Jurkat, Clone E6-1 (cell line): ENCODE measurements around the gene ATP10A.

ENCODE experiments used
- DNase-seq: peaks from one replicate; pipeline ENCODE4 v3.0.0-alpha.2; 2011; ENCODE audit warnings: low read depth, low spot score
- H3K4me3 ChIP-seq: 2 replicates; pipeline ENCODE4 v1.5.1; 2011; ENCODE audit warnings: mild to moderate bottlenecking, low read length, control low read depth, moderate library complexity

Gene ATP10A

DNA sequence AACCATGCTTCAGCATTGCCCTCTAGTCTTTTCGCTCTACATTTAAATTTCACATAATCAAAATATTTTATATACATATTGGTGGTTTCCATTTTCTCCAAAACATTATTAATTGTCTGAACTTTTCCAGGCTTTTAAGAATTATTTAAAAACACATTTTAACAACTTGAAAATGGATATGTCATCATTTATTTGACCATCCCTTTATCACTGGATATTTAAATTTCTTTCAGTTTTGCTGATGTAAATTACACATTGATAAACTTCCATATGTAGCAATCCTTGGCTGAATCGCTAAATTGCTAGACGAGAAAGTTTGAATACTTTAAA is 146.0 kb downstream of the ATP10A start:
- H3K4me3 ChIP-seq: no peak overlapping the region
- no peak for DNase-seq

DNA sequence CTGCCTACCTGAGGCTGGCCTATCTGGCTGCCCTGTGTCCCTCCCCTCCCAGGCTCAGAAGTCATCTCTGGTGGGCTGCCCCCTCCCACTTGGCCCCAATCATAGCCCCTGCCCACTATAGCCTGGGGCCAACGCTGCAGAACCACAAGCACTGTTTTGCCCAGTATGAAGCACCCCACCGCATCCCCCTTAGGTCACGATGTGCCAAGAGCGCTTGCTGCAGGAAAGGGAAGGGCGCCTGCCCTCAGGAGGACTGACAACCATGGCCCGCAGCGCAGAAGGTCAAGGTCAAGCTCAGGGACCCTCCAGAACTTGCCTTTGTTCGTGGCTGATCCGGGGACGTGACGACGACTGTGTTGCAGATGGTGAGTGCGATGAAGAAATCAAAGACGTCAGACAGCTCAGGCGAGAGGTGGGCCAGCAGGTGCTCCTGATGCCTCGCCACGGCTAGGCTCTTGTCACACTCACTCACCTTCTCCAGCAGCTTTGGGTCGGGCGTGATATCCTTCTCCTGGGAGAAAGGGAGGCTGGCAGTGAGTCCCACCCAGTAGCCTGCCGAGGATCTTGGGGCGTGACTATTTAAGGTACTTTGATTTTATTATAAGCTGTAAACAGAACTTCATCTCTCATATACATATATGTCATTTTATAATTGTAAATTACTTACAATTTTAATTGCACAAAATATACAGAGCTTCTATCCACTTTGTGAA is 146.6 kb downstream of the ATP10A start:
- DNase-seq: no peak
- no peak overlapping the region for H3K4me3 ChIP-seq

DNA sequence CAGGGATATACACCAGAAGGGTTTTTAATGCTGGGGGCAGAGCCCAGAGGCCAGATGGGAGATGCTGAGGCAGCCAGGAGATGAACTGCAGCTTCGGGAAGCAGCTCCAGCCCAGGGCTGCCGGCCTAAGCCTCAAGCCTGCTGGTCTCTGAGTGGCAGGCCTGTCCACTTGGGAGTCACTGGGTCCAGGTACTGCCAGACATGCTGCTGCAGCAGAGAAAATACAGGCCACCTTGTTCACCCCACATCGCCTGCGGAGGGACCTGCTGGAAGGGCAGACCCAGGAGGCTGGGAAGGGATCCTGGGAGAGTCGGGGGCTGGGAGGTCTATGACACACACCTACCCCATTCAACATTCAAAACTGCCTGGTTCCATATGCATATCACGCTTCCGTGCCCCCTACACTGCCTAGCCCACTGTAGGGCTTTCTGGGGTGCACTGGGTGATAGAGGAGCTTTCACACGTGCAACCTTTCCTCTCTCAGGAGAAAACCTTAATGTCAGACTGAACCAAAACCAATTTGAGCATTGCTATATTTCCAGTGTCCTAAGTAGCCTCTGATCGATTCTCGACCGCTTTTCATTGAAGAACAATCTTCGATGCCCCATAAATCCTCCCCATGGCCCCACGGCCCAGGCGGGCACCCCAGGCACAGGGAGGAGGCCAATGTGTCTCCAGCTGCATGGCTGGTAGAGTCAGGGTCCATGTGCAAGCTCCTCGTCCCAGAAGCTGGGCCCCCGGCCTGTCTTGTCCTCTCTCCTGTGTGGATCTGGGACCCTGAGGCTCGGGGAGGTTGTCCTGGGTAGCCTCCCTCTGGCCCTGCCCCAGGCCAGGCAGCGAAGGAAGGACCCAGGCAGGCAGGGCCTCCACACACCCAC is 147.4 kb downstream of the ATP10A start:
- no peak overlapping the region for H3K4me3 ChIP-seq
- DNase-seq: no peak

DNA sequence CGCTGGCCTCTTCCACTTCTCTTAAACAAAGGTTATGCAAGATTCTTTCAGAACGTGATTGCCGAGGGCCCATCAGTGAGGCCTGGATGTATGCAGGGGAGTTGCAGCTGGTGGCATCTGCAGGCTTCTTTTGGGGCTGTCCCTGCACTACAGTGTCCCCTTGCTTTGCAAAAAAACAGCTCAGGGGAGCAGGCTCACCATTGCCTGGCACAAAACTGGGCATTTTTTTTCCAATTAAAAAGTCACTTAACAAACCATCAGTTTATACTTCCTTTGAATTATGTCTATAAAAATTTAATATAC is 148.6 kb downstream of the ATP10A start:
- no peak overlapping the region for H3K4me3 ChIP-seq
- DNase-seq: no peak

DNA sequence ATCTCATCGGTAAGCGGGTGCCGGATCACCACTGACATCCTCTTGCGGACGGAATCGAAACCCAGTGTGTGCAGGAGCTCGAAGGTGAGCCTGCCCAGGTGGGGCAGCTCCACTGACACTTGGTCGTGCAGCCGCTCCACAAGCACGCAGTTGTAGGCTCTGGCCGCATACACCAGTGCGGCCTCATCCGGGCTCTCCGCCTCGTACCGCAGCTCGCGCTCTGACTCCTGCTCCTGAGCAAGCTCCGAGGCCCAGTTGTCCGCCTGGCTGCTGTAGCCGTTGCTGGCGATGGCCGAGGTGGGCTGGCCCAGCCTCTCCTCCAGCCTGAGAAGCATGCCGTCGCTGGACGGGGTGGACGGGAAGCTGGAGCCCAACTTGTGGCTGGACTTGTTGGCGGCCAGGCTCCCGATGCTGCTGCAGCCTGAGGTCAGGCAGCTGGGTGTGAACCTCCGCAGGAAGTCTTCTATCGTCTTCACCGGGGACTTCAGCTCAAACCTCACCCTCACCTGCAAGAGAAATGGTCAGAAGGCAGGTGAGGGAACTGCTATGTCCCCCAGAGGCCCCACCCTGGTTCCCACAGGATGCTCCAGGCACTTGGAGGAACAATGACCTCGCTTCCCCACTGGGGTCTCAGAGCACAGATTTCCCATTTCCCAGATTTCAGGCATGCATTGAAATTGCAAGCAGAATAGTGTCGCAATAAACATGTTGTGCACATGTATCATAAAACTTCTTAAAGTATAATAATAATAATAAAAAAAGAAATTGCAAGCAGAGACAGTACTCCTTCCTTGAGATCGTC is 149.2 kb downstream of the ATP10A start:
- DNase-seq: no peak
- H3K4me3 ChIP-seq: no peak overlapping the region

DNA sequence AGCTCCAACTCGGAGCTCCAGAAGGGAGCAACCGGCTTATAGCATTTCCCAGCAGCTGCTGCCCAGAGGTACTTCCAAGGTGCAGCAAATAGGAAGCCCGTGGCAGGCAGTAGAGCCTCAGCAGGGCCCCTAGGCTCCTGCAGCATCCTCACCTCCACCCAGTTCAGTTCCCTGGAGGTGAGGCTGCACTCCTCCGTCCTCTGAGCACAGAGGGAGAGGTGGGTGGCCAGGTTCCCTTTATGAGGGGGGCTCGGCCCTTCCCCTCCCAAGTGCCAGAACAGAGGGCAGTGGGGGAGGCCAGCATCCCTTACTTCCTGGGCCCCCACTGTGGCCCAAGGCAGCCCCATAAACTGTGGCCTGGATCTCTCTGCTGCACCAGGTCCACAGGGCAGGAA is 150.2 kb downstream of the ATP10A start:
- no peak overlapping the region for H3K4me3 ChIP-seq
- DNase-seq: no peak

DNA sequence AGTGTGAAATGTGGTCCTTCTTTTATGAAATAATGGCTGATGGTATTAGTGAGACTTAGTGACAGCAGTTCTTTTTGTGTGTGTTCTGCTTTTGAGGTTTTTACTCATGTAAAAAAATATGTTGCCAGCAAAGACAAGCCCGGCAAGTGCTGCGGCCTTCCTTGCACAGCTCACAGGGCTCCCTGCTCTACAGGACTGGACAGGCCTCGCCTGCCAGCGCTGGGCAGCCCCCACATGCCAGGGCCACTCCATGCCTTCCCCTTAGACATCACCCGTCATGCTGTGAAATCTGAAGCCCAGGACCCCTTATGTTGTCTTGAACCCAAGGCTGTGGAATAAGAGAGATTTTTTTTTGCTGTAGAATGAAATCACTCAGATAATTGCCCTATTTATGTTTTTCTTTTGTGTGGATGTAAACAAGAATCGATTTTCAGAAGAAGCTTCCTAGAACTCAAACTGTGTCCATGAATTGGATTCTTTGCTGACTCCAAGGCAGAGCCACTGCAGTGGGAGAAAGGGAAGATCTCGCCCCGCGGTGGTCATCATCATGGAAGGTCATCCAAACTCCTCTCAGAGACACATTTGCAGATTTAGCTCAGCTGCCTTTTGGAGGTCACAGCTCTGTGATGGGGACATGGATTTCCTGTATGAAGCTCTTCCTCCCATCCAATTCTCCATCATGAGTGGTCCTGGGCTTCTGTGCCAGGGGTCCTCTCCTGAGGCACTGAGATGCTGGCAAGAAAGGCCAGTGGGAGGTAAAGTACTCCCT is 150.8 kb downstream of the ATP10A start:
- DNase-seq: no peak
- no peak overlapping the region for H3K4me3 ChIP-seq

DNA sequence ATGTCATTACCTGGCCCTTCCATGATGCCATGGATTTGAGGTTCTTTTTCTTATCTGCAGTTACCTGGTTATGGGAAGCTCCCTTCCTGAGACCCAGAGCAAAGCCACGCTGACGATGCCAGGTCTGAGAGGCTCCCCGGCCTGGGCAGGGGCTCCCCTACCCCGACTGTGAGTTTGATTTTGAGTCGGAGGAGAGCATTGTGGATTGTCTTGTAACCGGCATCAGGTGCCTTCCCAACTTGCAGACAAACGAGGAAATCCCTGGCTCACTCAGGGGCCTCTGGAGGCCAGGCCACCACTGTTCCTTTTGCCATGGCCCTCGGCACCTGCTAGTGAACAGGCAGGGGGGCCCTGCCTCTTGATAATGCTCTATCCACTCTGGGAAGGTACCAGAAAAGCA is 151.4 kb downstream of the ATP10A start:
- no peak for DNase-seq
- H3K4me3 ChIP-seq: no peak overlapping the region

DNA sequence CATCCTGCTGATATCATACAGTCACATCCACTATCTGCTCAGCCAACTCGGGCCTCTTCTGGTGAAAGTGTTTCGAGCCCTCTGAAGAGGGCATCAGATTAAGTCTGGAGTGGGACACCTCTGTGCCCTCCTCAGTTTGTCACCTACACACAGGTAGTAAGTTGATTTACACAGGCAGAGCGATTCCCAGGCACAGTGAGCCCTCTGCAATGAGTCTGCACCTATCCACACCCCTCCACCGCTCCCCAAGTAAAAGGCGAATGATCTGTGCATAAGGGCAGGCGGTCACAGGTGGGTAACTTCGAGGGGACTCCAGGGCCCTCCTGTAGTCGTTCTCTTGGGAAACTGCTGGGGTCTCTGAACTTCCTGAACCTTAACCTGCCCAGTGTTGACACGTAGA is 152.0 kb downstream of the ATP10A start:
- no peak overlapping the region for H3K4me3 ChIP-seq
- DNase-seq: no peak

DNA sequence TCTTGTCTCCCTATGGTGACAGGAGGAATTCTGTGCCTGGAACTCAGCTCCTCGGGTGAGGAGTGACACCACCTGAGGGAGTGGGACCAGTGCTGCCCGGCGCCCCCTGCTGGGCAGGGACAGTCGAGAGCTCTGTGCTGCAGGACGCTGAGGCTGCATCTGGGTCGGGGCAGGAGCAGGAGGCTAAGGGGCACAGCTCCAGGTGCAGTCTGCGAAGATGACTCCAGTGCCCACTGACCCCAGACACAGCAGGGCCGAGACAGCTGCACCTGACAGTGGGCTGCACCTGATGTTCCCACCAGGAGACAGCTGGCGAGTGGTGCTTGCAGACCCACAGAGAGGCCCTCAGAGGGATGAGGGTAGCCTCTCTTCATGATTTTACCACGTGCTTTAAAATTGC is 152.9 kb downstream of the ATP10A start:
- no peak overlapping the region for H3K4me3 ChIP-seq
- peak; percentile 5 for DNase-seq

DNA sequence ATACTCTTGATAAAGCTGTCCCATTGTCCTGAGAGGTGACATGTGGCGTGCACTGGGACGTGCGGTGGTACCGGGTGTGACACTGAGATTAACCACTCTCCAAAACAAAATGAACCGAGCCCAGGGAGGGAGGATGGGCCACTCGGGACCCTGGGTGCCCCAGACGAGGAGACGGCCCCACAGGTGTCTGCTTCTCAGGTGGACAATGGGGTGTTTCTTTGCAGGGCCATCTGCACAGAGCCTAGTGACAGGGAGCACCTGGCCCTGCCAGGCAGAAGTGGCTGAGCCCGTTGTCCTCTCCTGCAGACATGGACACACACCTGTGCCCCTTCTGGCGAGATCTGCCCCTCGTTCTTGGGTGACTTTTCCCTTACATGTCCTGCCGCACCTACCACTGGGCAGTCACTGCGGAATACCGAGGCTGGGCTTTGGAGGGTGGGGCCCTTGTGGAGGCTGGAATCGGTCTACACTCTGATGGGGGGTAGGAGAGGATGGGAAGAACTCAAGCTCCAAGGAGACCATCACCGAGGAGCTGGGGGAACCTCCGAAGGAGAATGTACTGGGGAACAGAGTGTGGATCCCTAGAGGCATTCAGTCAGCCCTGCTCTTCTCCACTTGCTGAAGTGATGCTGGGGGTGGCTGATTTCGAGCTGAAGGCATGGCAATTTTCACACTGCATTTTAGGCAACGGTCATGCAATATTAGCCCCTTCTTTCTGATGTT is 153.5 kb downstream of the ATP10A start:
- H3K4me3 ChIP-seq: no peak overlapping the region
- no peak for DNase-seq

DNA sequence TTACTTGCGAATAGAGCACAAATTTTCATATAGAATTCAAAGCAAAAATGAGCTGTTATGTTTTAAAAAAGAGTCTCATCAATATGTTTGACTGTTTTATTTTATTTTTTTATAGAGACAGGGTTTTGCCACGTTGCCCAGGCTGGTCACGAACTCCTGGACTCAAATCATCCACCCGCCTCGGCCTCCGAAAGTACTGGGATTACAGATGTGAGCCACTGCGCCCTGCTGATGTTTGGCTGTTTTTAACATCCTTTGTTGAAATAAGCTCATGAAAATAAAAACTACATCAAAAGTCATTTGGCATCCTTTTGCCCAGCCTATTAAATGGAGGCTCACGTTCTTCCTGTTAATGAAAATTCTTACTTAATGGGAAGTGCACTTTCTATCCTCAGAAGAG is 154.7 kb downstream of the ATP10A start:
- DNase-seq: no peak
- H3K4me3 ChIP-seq: no peak overlapping the region

DNA sequence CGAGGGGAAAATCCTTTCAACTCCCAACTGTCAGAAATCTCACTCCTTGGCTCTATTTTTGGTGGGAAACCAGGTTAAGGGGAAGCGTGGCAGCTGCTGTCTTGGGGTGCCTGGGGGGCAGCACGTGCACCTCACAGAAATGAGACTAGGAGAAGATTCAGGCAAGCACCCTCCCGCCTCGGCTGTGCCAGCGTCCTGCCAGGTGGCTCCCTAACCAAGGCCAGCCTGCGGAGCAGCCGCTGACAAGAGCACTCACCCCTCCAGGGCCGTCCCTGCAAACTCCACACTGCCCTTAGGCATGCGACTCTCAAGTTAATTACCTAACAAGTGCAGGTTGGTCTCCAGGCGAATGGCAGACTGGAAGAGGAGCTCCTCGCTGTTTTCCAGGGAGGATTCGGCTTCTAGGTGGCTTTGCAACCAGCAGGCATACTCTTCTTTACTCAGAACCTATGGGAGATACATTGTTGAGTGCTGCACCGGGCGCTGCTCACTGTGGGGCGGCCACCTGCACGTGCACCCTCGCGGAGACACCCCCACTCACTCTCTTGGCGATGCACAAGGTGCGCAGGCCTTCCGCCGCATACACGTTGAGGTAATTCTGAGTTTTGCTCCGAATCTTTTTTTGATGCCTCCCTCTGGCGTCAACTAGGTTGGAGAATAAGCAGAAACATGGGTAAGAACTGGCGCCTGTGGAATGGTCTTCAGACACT is 155.3 kb downstream of the ATP10A start:
- no peak for DNase-seq
- H3K4me3 ChIP-seq: no peak overlapping the region

DNA sequence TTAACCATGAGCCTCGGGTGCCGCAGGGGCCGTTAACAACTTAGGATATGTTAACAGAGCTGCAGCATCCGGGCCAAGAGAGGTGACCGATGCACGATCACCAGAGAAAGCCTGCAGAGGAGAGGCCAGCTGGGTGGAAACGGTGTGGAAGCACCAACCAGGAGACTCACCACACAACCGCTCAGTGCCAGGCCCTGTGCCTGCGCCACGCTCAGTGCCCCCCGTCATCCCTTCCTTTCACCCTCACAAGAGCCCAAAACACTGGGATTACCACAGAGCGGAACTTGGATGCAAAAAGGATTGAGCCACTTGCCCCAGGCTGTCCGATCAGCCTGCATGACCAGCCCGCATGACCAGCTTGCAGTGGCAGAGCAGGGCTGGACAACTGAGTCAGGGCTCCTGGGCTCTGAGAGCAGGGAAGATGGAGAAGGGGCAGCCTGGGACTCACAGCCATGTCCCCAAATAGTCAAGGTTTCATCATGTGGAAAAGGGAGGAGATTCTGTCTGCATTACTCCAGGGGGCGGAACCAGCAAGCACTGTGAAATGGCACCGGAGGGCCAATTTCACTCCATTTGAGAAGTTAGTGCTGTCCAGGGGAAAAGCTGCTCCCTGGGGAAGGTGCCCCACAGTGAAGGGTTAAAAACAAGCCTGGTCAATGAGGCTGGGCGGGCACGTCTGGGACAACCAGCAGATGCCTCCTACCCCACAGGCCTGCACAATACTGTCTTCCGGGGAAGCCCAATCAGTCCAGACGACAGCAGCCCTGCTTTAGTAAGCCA is 156.8 kb downstream of the ATP10A start:
- no peak overlapping the region for H3K4me3 ChIP-seq
- no peak for DNase-seq

DNA sequence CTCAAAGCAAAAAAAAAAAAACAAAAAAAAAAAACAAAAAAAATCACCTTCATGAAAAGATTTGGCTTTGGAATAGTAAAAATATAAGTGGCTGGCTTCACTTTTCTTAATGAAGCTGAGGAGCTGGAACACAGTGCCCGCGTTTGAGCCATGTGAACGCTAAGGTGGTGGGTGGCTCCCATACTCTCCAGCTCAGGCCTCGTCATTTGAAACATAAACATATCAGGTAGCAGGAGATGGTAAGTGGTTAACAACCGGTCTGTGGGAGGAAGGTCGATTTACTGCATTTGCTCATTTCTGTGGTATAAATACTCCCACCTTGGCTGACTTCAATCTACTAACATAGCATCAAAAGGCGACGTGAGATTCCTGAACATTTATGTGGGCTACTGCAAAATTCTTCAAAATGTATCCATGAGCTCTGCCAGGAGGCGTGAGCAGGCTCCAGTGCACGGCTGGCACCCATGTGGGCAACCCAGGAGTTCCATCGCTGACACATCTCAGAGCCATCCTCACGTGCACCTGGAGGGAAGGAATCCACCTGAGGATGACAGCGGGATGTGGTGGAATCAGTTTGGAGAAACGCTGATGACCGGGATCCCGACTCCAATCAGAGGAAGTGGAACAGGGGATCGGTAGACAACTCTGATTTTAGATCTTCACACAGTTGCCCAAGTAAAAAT is 157.6 kb downstream of the ATP10A start:
- DNase-seq: no peak
- no peak overlapping the region for H3K4me3 ChIP-seq

DNA sequence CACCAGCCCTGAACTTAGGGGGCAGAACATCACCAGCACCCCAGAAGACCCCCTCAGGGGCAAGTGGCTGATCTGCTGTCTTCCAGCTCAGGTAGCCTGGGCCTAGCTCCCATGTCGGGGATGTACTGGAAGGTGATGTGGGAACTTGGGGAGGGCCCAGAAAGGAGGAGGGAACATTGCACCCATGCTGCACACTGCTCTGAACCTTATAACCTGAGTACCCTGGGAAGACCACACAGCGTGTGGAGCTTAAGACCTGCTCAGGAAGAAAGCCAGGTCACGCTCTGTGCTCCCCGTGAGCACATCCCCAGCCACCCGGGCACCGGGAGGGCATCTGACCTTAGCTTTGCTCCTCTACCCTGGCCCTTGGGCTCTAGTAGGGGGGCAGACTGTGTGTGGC is 159.4 kb downstream of the ATP10A start:
- H3K4me3 ChIP-seq: no peak overlapping the region
- DNase-seq: no peak
